Right kidney (tissue), 1 donor: ENCODE results near the gene KRTAP10-1.

ENCODE experiments used
- DNase-seq: peaks from one replicate; pipeline ENCODE4 v3.0.0-alpha.2; 2016

Gene KRTAP10-1

GRCh38 chr21:44548381-44548780, 8.4 kb upstream of the KRTAP10-1 start:
- DNase-seq, result no peak

GRCh38 chr21:44547656-44548331, 7.8 kb upstream of the KRTAP10-1 start:
- DNase-seq, result no peak

- no peak for DNase-seq
Measured at GRCh38 chr21:44544566-44544965, 4.6 kb upstream of the KRTAP10-1 start.

- no peak for DNase-seq
Measured at GRCh38 chr21:44542716-44543115, 2.7 kb upstream of the KRTAP10-1 start.

- no peak for DNase-seq
Measured at GRCh38 chr21:44540741-44541288, 820 bp upstream of the KRTAP10-1 start.

- DNase-seq, result no peak
Measured at GRCh38 chr21:44539046-44539445, 949 bp downstream of the KRTAP10-1 start.

- DNase-seq, result no peak
Measured at GRCh38 chr21:44537930-44538911, 1.8 kb downstream of the KRTAP10-1 start.

- DNase-seq, result no peak
Measured at GRCh38 chr21:44535963-44536362, 4.0 kb downstream of the KRTAP10-1 start.

- no peak for DNase-seq
Measured at GRCh38 chr21:44534688-44535087, 5.3 kb downstream of the KRTAP10-1 start.

GRCh38 chr21:44533891-44534627, 5.9 kb downstream of the KRTAP10-1 start:
- no peak for DNase-seq

GRCh38 chr21:44533121-44533890, 6.7 kb downstream of the KRTAP10-1 start:
- no peak for DNase-seq

GRCh38 chr21:44532712-44533111, 7.3 kb downstream of the KRTAP10-1 start:
- no peak for DNase-seq

GRCh38 chr21:44531606-44532564, 8.1 kb downstream of the KRTAP10-1 start:
- no peak for DNase-seq

GRCh38 chr21:44530903-44531605, 8.9 kb downstream of the KRTAP10-1 start:
- no peak for DNase-seq

GRCh38 chr21:44530221-44530902, 9.6 kb downstream of the KRTAP10-1 start:
- no peak for DNase-seq

GRCh38 chr21:44529503-44530125, 10.4 kb downstream of the KRTAP10-1 start:
- DNase-seq, result no peak

- DNase-seq, result no peak
Measured at GRCh38 chr21:44529011-44529421, 11.0 kb downstream of the KRTAP10-1 start.

- DNase-seq, result no peak
Measured at GRCh38 chr21:44528634-44528995, 11.4 kb downstream of the KRTAP10-1 start.
